HG03139 (cell line): Measurements from ENCODE around the gene TRIM37.
A peak's percentile ranks its signal among the peaks of the same experiment; 100 is the strongest.
"Not testable (repeated sequence)": the region's sequence is repeated elsewhere in the genome, so short reads cannot be mapped to it uniquely, and the experiment has no call there.

Experiments
- ATAC-seq: cut with Tn5 transposase; IDR thresholded peaks from one replicate; pipeline ENCODE4 v1.9.1; 2021; ENCODE audit not compliant: unreplicated experiment

The TRIM37 gene

GRCh38 chr17:59106463-59107305 lies at the start of gene TRIM37:
Gene TRIM37 (minus strand): TSS chr17:59106880. CDS start chr17:59106461, 419 bp downstream.
- peak; percentile 92 for ATAC-seq

- ATAC-seq, result peak; percentile 78
Measured at GRCh38 chr17:59155439-59156177, 48.9 kb upstream of the TRIM37 start, which contains the start of gene PRR11. Gene PRR11 (plus strand): TSS chr17:59155746. CDS start chr17:59169753, 14,007 bp downstream.

GRCh38 chr17:59154721-59155438 lies 48.2 kb upstream of the TRIM37 start, which contains the start of gene SKA2:
Gene SKA2 (minus strand): TSS chr17:59155186. CDS start chr17:59155163, 23 bp downstream.
- ATAC-seq, result peak; percentile 77

GRCh38 chr17:59154292-59154720 lies 47.6 kb upstream of the TRIM37 start:
- ATAC-seq, result no peak

- no peak for ATAC-seq
Measured at GRCh38 chr17:59152925-59153324, 46.2 kb upstream of the TRIM37 start.

GRCh38 chr17:59151591-59151990 lies 44.9 kb upstream of the TRIM37 start:
- no peak for ATAC-seq

- ATAC-seq, result no peak
Measured at GRCh38 chr17:59151006-59151405, 44.3 kb upstream of the TRIM37 start.

- ATAC-seq, result no peak
Measured at GRCh38 chr17:59149841-59150511, 43.3 kb upstream of the TRIM37 start.

GRCh38 chr17:59149051-59149450 lies 42.4 kb upstream of the TRIM37 start:
- ATAC-seq, result no peak

GRCh38 chr17:59145571-59146096 lies 39.0 kb upstream of the TRIM37 start:
- ATAC-seq, result no peak

GRCh38 chr17:59141860-59142259 lies 35.2 kb upstream of the TRIM37 start:
- ATAC-seq, result no peak

- ATAC-seq, result no peak
Measured at GRCh38 chr17:59139939-59140338, 33.3 kb upstream of the TRIM37 start.

- not testable (repeated sequence) for ATAC-seq
Measured at GRCh38 chr17:59138339-59138738, 31.7 kb upstream of the TRIM37 start.

GRCh38 chr17:59131131-59131530 lies 24.5 kb upstream of the TRIM37 start:
- no peak for ATAC-seq

GRCh38 chr17:59129814-59130213 lies 23.1 kb upstream of the TRIM37 start:
- no peak for ATAC-seq

GRCh38 chr17:59126809-59127417 lies 20.2 kb upstream of the TRIM37 start:
- ATAC-seq, result no peak

- ATAC-seq, result no peak
Measured at GRCh38 chr17:59124665-59125064, 18.0 kb upstream of the TRIM37 start.

- no peak for ATAC-seq
Measured at GRCh38 chr17:59121901-59122480, 15.3 kb upstream of the TRIM37 start.

GRCh38 chr17:59115474-59115873 lies 8.8 kb upstream of the TRIM37 start:
- ATAC-seq, result no peak

- ATAC-seq, result no peak
Measured at GRCh38 chr17:59111539-59111938, 4.9 kb upstream of the TRIM37 start.
